NB4 (cell line): Measurements from ENCODE around the gene FBN1.

ENCODE experiments used
- DNase-seq: peaks from one replicate; pipeline ENCODE4 v3.0.0; 2010; ENCODE audit warnings: low read depth
- H3K4me3 ChIP-seq: one replicate; pipeline ENCODE4 v1.5.1; 2011; ENCODE audit warnings: mild to moderate bottlenecking, low read depth, low read length, moderate library complexity
- MYC ChIP-seq: IDR thresholded peaks from 2 replicates; pipeline ENCODE4 v1.6.1; 2011; ENCODE audit warnings: low read depth, low read length
- POLR2A ChIP-seq: IDR thresholded peaks from 2 replicates; pipeline ENCODE4 v1.6.1; 2011; ENCODE audit warnings: mild to moderate bottlenecking; ENCODE audit not compliant: insufficient read length; ENCODE audit errors: extremely low read depth
- TF ChIP-seq, protein P1 (sequence below): IDR thresholded peaks from one replicate; pipeline ENCODE4 v1.5.1; 2012; ENCODE audit warnings: low read depth, low read length
- TF ChIP-seq, protein P2 (sequence below): IDR thresholded peaks from 2 replicates; pipeline ENCODE4 v1.6.1; 2011; ENCODE audit warnings: low read depth, low read length

FBN1 gene

GRCh38 chr15:48466079-48466478, 179.4 kb downstream of the FBN1 start:
- no peak overlapping the region for H3K4me3 ChIP-seq
- TF ChIP-seq MYC (no peak), POLR2A (no peak)
- TF ChIP-seq, protein P1, sequence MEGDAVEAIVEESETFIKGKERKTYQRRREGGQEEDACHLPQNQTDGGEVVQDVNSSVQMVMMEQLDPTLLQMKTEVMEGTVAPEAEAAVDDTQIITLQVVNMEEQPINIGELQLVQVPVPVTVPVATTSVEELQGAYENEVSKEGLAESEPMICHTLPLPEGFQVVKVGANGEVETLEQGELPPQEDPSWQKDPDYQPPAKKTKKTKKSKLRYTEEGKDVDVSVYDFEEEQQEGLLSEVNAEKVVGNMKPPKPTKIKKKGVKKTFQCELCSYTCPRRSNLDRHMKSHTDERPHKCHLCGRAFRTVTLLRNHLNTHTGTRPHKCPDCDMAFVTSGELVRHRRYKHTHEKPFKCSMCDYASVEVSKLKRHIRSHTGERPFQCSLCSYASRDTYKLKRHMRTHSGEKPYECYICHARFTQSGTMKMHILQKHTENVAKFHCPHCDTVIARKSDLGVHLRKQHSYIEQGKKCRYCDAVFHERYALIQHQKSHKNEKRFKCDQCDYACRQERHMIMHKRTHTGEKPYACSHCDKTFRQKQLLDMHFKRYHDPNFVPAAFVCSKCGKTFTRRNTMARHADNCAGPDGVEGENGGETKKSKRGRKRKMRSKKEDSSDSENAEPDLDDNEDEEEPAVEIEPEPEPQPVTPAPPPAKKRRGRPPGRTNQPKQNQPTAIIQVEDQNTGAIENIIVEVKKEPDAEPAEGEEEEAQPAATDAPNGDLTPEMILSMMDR: no peak
- TF ChIP-seq, protein P2, sequence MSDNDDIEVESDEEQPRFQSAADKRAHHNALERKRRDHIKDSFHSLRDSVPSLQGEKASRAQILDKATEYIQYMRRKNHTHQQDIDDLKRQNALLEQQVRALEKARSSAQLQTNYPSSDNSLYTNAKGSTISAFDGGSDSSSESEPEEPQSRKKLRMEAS: no peak
- DNase-seq: no peak

GRCh38 chr15:48465410-48465809, 180.1 kb downstream of the FBN1 start:
- H3K4me3 ChIP-seq: no peak overlapping the region
- TF ChIP-seq MYC: no peak
- no peak for TF ChIP-seq POLR2A
- TF ChIP-seq, protein P2: no peak
- TF ChIP-seq, protein P1: no peak
- DNase-seq: no peak

DNA sequence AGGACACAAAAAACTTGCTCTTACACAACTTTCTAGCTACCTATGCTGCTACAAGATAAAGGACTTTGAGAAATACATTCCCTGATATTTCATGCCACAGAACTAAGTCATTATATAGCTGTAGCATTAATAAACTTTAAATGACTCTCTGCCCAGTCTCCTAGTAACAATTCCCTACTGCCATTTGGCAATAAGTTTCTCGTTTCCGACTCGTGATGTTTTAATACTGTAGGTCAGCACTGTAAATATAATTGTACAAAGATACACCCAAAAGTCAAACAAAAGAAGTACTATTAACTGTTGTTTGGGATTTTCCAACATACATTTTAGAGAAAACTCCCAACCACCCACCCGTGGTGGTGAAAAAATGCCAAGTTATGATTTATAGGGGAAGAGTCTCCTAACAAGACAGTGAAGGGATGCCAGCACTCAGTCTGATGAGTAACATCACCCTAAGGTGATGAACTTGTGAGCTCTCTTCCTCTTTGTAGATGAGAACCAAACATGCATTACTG, 182.1 kb downstream of the FBN1 start:
- no peak overlapping the region for H3K4me3 ChIP-seq
- no peak for TF ChIP-seq MYC
- TF ChIP-seq, protein P2: no peak
- TF ChIP-seq, protein P1: no peak
- no peak for TF ChIP-seq POLR2A
- DNase-seq: no peak

DNA sequence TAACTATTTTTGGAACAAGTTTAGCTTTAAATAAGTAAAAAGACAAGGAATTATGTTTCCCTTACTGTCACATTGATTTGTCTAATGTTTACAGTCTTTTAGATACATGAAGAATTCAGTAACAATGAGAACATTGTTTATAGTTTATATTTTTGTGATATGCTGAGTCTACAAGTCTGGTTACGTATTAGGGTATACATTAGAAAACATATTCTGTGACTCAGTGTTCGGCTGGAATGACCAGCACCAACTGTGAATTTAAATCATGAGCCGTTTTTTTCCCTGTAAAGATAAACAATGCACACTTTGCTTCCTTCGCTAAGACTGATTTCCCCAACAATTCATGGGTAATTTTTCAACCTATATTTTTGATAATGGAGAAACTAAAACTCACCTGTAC, 182.8 kb downstream of the FBN1 start:
- TF ChIP-seq, protein P2: no peak
- TF ChIP-seq MYC (no peak), POLR2A (no peak)
- TF ChIP-seq, protein P1: no peak
- no peak overlapping the region for H3K4me3 ChIP-seq
- DNase-seq: no peak

DNA sequence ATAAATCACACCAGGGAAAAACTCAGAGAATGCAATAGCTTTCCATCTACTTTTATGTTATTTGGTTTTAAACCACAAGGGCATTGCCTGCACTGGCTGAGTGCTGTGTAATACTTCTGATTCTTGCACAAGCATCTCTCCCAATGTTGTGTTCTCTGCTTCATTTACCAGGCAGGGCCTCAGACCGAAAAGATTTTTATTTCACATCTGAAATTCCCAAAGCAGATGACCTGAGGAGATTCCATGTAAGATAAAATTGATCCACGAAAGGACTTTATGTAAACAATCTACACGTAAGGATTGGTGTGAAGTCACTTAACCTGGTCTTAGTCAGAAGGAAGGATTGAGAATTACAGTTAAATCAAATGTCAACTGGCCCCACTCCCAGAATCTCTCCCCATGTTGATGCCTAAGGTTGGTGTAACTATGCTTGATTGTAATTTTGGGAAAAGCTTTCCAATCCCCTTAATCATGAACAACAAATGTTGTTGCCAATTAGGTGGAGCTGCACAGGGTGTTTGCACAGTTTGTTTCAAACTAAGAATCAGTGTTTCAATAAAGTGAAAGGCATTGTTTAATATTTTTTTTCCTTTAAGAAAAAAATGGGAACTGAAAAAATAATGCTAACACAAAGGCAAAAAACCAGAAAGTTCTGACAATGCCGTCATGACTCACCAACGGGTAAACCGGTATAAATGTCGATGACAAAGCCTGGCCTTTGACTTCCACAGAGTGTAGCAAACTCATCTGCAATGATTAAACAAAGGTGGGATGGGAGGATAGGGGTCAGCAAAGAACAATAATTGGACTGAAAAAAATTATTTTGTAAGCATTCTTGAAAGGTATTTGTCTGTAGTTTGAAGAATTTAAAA, 185.7 kb downstream of the FBN1 start:
- TF ChIP-seq POLR2A: no peak

DNA sequence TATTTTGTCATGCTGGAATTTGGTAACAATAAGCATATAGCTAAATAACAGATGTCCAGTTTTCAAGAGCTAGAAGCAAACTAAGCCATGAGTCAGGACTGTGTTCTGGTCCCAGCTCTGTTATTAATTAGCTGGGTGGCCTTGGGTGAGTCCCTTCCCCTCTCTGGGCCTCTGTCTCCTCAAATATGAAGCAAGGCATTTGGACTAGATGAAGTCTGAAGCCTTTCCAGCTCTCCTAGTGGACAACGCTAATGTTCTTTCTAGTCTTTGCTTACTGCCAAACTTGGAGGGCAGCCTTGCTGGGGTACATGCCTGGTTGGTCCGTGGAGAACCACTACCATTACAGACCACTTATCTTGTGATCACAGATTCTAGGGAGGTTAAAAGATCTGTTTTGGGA, 186.6 kb downstream of the FBN1 start:
- no peak for DNase-seq
- TF ChIP-seq MYC: no peak
- TF ChIP-seq POLR2A: no peak
- TF ChIP-seq, protein P1: no peak
- TF ChIP-seq, protein P2: no peak
- H3K4me3 ChIP-seq: no peak overlapping the region

More for the DNA sequence above, 185.7 kb downstream of the FBN1 start:
- H3K4me3 ChIP-seq: no peak overlapping the region
- DNase-seq: no peak
